Measurements from ENCODE around the gene OBI1.

The OBI1 gene

GRCh38 chr13:78658630-78659449 is at the start of gene OBI1:
Gene OBI1 (minus strand): TSS chr13:78659155. CDS start chr13:78659120, 35 bp downstream.
- peak within 1 kb of the TSS; percentile 83 for H3K27ac ChIP-seq (ENCODE audit: low read length)
- no peaks in the 10 kb centered on the region for H3K9me3 ChIP-seq (ENCODE audit: control insufficient read depth, low read depth, low read length)
- no peaks in the 10 kb centered on the region for H3K36me3 ChIP-seq (ENCODE audit: control insufficient read depth, low read depth, low read length)
- H3K4me3 ChIP-seq (ENCODE audit: low read length) = peak within 1 kb of the TSS; percentile 86
- H3K27me3 ChIP-seq (ENCODE audit: control insufficient read depth, insufficient read depth, low read length) = peaks cover 44% of the 10 kb centered on the region
- H3K4me1 ChIP-seq (ENCODE audit: control insufficient read depth, low read depth, low read length) = peaks cover 27% of the 10 kb centered on the region
- H3K9ac ChIP-seq (ENCODE audit: low read length) = peak within 1 kb of the TSS; percentile 80

- H3K9ac ChIP-seq (ENCODE audit: low read length) = no peak overlapping the region
- no peaks in the 10 kb centered on the region for H3K27me3 ChIP-seq (ENCODE audit: control insufficient read depth, insufficient read depth, low read length)
- no peaks in the 10 kb centered on the region for H3K36me3 ChIP-seq (ENCODE audit: control insufficient read depth, low read depth, low read length)
- no peak overlapping the region for H3K4me3 ChIP-seq (ENCODE audit: low read length)
- H3K9me3 ChIP-seq (ENCODE audit: control insufficient read depth, low read depth, low read length) = no peaks in the 10 kb centered on the region
- no peaks in the 10 kb centered on the region for H3K4me1 ChIP-seq (ENCODE audit: control insufficient read depth, low read depth, low read length)
- no peak overlapping the region for H3K27ac ChIP-seq (ENCODE audit: low read length)
These were observed 42.4 kb upstream of the OBI1 start for GRCh38 chr13:78701383-78701782.

GRCh38 chr13:78700121-78700910 is 41.4 kb upstream of the OBI1 start:
- Histone ChIP-seq H3K9ac (ENCODE audit: low read length) (no peak overlapping the region), H3K27ac (ENCODE audit: low read length) (no peak overlapping the region), H3K36me3 (ENCODE audit: control insufficient read depth, low read depth, low read length) (no peaks in the 10 kb centered on the region), H3K27me3 (ENCODE audit: control insufficient read depth, insufficient read depth, low read length) (no peaks in the 10 kb centered on the region), H3K4me3 (ENCODE audit: low read length) (no peak overlapping the region), H3K4me1 (ENCODE audit: control insufficient read depth, low read depth, low read length) (no peaks in the 10 kb centered on the region), H3K9me3 (ENCODE audit: control insufficient read depth, low read depth, low read length) (no peaks in the 10 kb centered on the region)

GRCh38 chr13:78689011-78689410 is 30.1 kb upstream of the OBI1 start:
- Histone ChIP-seq H3K9ac (ENCODE audit: low read length) (no peak overlapping the region), H3K36me3 (ENCODE audit: control insufficient read depth, low read depth, low read length) (no peaks in the 10 kb centered on the region), H3K27me3 (ENCODE audit: control insufficient read depth, insufficient read depth, low read length) (no peaks in the 10 kb centered on the region), H3K9me3 (ENCODE audit: control insufficient read depth, low read depth, low read length) (no peaks in the 10 kb centered on the region), H3K4me1 (ENCODE audit: control insufficient read depth, low read depth, low read length) (peaks cover 4% of the 10 kb centered on the region), H3K27ac (ENCODE audit: low read length) (no peak overlapping the region), H3K4me3 (ENCODE audit: low read length) (no peak overlapping the region)

GRCh38 chr13:78686461-78686860 is 27.5 kb upstream of the OBI1 start:
- Histone ChIP-seq H3K4me1 (ENCODE audit: control insufficient read depth, low read depth, low read length) (peaks cover 4% of the 10 kb centered on the region), H3K36me3 (ENCODE audit: control insufficient read depth, low read depth, low read length) (no peaks in the 10 kb centered on the region), H3K9me3 (ENCODE audit: control insufficient read depth, low read depth, low read length) (no peaks in the 10 kb centered on the region), H3K27ac (ENCODE audit: low read length) (no peak overlapping the region), H3K4me3 (ENCODE audit: low read length) (no peak overlapping the region), H3K9ac (ENCODE audit: low read length) (no peak overlapping the region), H3K27me3 (ENCODE audit: control insufficient read depth, insufficient read depth, low read length) (no peaks in the 10 kb centered on the region)

- Histone ChIP-seq H3K4me1 (ENCODE audit: control insufficient read depth, low read depth, low read length) (peaks cover under 1% of the 10 kb centered on the region), H3K4me3 (ENCODE audit: low read length) (no peak overlapping the region), H3K27ac (ENCODE audit: low read length) (no peak overlapping the region), H3K9me3 (ENCODE audit: control insufficient read depth, low read depth, low read length) (no peaks in the 10 kb centered on the region), H3K9ac (ENCODE audit: low read length) (no peak overlapping the region), H3K27me3 (ENCODE audit: control insufficient read depth, insufficient read depth, low read length) (no peaks in the 10 kb centered on the region), H3K36me3 (ENCODE audit: control insufficient read depth, low read depth, low read length) (no peaks in the 10 kb centered on the region)
These were observed 21.8 kb upstream of the OBI1 start for GRCh38 chr13:78680576-78681350.

- H3K36me3 ChIP-seq (ENCODE audit: control insufficient read depth, low read depth, low read length) = no peaks in the 10 kb centered on the region
- H3K9ac ChIP-seq (ENCODE audit: low read length) = no peak overlapping the region
- H3K9me3 ChIP-seq (ENCODE audit: control insufficient read depth, low read depth, low read length) = no peaks in the 10 kb centered on the region
- no peaks in the 10 kb centered on the region for H3K27me3 ChIP-seq (ENCODE audit: control insufficient read depth, insufficient read depth, low read length)
- H3K4me1 ChIP-seq (ENCODE audit: control insufficient read depth, low read depth, low read length) = peaks cover 5% of the 10 kb centered on the region
- no peak overlapping the region for H3K4me3 ChIP-seq (ENCODE audit: low read length)
- no peak overlapping the region for H3K27ac ChIP-seq (ENCODE audit: low read length)
These were observed 21.2 kb upstream of the OBI1 start for GRCh38 chr13:78680115-78680561.

- H3K4me3 ChIP-seq (ENCODE audit: low read length) = no peak overlapping the region
- no peaks in the 10 kb centered on the region for H3K27me3 ChIP-seq (ENCODE audit: control insufficient read depth, insufficient read depth, low read length)
- no peak overlapping the region for H3K27ac ChIP-seq (ENCODE audit: low read length)
- H3K36me3 ChIP-seq (ENCODE audit: control insufficient read depth, low read depth, low read length) = no peaks in the 10 kb centered on the region
- H3K9me3 ChIP-seq (ENCODE audit: control insufficient read depth, low read depth, low read length) = no peaks in the 10 kb centered on the region
- H3K9ac ChIP-seq (ENCODE audit: low read length) = no peak overlapping the region
- H3K4me1 ChIP-seq (ENCODE audit: control insufficient read depth, low read depth, low read length) = peaks cover 5% of the 10 kb centered on the region
These were observed 20.4 kb upstream of the OBI1 start for GRCh38 chr13:78679329-78679728.

GRCh38 chr13:78675112-78675511 is 16.2 kb upstream of the OBI1 start:
- H3K9ac ChIP-seq (ENCODE audit: low read length) = no peak overlapping the region
- no peaks in the 10 kb centered on the region for H3K27me3 ChIP-seq (ENCODE audit: control insufficient read depth, insufficient read depth, low read length)
- no peaks in the 10 kb centered on the region for H3K36me3 ChIP-seq (ENCODE audit: control insufficient read depth, low read depth, low read length)
- H3K9me3 ChIP-seq (ENCODE audit: control insufficient read depth, low read depth, low read length) = no peaks in the 10 kb centered on the region
- H3K4me3 ChIP-seq (ENCODE audit: low read length) = no peak overlapping the region
- H3K4me1 ChIP-seq (ENCODE audit: control insufficient read depth, low read depth, low read length) = peaks cover 5% of the 10 kb centered on the region
- H3K27ac ChIP-seq (ENCODE audit: low read length) = no peak overlapping the region

- Histone ChIP-seq H3K4me1 (ENCODE audit: control insufficient read depth, low read depth, low read length) (peaks cover 5% of the 10 kb centered on the region), H3K27me3 (ENCODE audit: control insufficient read depth, insufficient read depth, low read length) (no peaks in the 10 kb centered on the region), H3K9ac (ENCODE audit: low read length) (no peak overlapping the region), H3K36me3 (ENCODE audit: control insufficient read depth, low read depth, low read length) (no peaks in the 10 kb centered on the region), H3K4me3 (ENCODE audit: low read length) (no peak overlapping the region), H3K27ac (ENCODE audit: low read length) (no peak overlapping the region), H3K9me3 (ENCODE audit: control insufficient read depth, low read depth, low read length) (no peaks in the 10 kb centered on the region)
These were observed 15.7 kb upstream of the OBI1 start for GRCh38 chr13:78674638-78675037.

GRCh38 chr13:78662467-78662866 is 3.5 kb upstream of the OBI1 start:
- Histone ChIP-seq H3K27ac (ENCODE audit: low read length) (no peak overlapping the region), H3K4me3 (ENCODE audit: low read length) (no peak overlapping the region), H3K9me3 (ENCODE audit: control insufficient read depth, low read depth, low read length) (no peaks in the 10 kb centered on the region), H3K36me3 (ENCODE audit: control insufficient read depth, low read depth, low read length) (no peaks in the 10 kb centered on the region), H3K4me1 (ENCODE audit: control insufficient read depth, low read depth, low read length) (peaks cover 19% of the 10 kb centered on the region), H3K9ac (ENCODE audit: low read length) (no peak overlapping the region), H3K27me3 (ENCODE audit: control insufficient read depth, insufficient read depth, low read length) (peaks cover 25% of the 10 kb centered on the region)

All from iPS-18a (cell line).